Stimulated activated CD4-positive, alpha-beta T cell treated with anti-CD3 and anti-CD28 coated beads, Interleukin-15, amount 100 ng/mL, for 1 hour (primary cell): ENCODE results near the gene DMAC2.
"Not testable (repeated sequence)": the region's sequence is repeated elsewhere in the genome, so short reads cannot be mapped to it uniquely, and the experiment has no call there.

Experiments used
- DNase-seq, 2 donors: peaks; one replicate each; pipeline ENCODE4 v3.0.0-alpha.2; 2020; ENCODE audit warnings: low read depth in 1 of 2, low spot score in 1 of 2

DMAC2 gene

GRCh38 chr19:41399525-41399924 lies 40.2 kb downstream of the DMAC2 start:
- no peak for DNase-seq

GRCh38 chr19:41399091-41399490 lies 40.6 kb downstream of the DMAC2 start:
- no peak for DNase-seq

GRCh38 chr19:41398598-41398997 lies 41.1 kb downstream of the DMAC2 start:
- no peak for DNase-seq

- no peak for DNase-seq
These were observed 41.7 kb downstream of the DMAC2 start for GRCh38 chr19:41398050-41398418.

GRCh38 chr19:41397086-41398049 lies 42.3 kb downstream of the DMAC2 start, which contains the start of the genes BCKDHA and EXOSC5:
BCKDHA (plus strand) TSS chr19:41397818; CDS start chr19:41397828, 10 bp downstream.
EXOSC5 (minus strand) TSS chr19:41397359; CDS start chr19:41397328, 31 bp downstream.
- DNase-seq = peak; percentile 96 to 98

- no peak for DNase-seq
These were observed 44.4 kb downstream of the DMAC2 start for GRCh38 chr19:41395355-41395754.

- no peak for DNase-seq
These were observed 46.9 kb downstream of the DMAC2 start for GRCh38 chr19:41392775-41393174.

- DNase-seq = no peak
These were observed 48.1 kb downstream of the DMAC2 start for GRCh38 chr19:41391618-41392017.

- DNase-seq = no peak
These were observed 53.3 kb downstream of the DMAC2 start for GRCh38 chr19:41386442-41386841.

GRCh38 chr19:41384351-41384750 lies 55.4 kb downstream of the DMAC2 start:
- no peak for DNase-seq

- not testable (repeated sequence) for DNase-seq
These were observed 58.2 kb downstream of the DMAC2 start for GRCh38 chr19:41381536-41381935.
